ENCODE data around the gene TCP1. TPM values are rescaled to one million over a fixed set of nuclear protein-coding genes. Genes with fewer than 3 reads are reported as not detected.
A peak's percentile ranks its signal among the peaks of the same experiment; 100 is the strongest.

Gene TCP1
- polyA plus RNA-seq, 10 donors: 187 to 246 (median 216) TPM

- DNase-seq: peak in 1 of 3 donors; percentile 7
Observed at GRCh38 chr6:159788276-159788675, 1.1 kb downstream of the TCP1 start.

DNA sequence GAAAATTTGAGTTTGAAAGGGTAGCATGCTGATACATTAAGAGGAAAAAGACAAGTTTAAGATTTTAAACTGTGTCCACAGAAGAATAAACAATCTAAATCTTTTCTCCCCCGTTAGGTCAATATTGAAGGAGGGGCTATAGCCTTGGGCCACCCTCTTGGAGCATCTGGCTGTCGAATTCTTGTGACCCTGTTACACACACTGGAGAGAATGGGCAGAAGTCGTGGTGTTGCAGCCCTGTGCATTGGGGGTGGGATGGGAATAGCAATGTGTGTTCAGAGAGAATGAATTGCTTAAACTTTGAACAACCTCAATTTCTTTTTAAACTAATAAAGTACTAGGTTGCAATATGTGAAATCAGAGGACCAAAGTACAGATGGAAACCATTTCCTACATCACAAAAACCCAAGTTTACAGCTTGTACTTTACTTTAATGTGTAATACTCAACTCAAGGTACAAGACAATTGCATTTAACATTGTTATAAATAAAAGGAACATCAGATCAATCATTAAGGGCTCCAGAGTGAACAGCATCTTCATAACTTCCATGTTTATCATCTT lies 10.8 kb downstream of the TCP1 start:
- no peak for DNase-seq

- no peak for DNase-seq
Observed at GRCh38 chr6:159778131-159778530, 11.3 kb downstream of the TCP1 start.

GRCh38 chr6:159777240-159777904 lies 12.0 kb downstream of the TCP1 start:
- no peak for DNase-seq

- DNase-seq: no peak
Observed at GRCh38 chr6:159772196-159772595, 17.2 kb downstream of the TCP1 start.

DNA sequence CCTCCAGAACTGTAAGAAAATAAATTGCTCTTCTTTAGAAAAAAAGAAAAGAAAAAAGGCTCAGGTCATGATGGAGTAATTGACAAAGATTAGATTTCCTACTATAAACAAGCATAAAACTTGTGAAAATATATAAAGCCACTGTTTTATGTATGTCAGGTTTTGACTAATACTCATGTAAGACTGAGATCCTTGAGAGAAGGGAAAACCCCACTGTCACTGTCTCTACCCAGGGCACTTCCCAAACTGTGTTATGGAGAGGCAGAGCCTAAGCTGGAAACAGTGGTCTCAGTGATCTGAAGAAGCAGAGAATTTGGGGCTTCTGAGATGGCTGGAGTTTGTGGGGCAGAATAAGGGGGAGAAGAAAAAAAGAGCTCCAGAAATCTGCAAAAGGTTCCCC lies 19.9 kb downstream of the TCP1 start:
- no peak for DNase-seq

GRCh38 chr6:159766906-159767305 lies 22.5 kb downstream of the TCP1 start:
- DNase-seq: no peak

- DNase-seq: peak in 1 of 3 donors; percentile 12
Observed at GRCh38 chr6:159762681-159763293, 26.6 kb downstream of the TCP1 start.

DNA sequence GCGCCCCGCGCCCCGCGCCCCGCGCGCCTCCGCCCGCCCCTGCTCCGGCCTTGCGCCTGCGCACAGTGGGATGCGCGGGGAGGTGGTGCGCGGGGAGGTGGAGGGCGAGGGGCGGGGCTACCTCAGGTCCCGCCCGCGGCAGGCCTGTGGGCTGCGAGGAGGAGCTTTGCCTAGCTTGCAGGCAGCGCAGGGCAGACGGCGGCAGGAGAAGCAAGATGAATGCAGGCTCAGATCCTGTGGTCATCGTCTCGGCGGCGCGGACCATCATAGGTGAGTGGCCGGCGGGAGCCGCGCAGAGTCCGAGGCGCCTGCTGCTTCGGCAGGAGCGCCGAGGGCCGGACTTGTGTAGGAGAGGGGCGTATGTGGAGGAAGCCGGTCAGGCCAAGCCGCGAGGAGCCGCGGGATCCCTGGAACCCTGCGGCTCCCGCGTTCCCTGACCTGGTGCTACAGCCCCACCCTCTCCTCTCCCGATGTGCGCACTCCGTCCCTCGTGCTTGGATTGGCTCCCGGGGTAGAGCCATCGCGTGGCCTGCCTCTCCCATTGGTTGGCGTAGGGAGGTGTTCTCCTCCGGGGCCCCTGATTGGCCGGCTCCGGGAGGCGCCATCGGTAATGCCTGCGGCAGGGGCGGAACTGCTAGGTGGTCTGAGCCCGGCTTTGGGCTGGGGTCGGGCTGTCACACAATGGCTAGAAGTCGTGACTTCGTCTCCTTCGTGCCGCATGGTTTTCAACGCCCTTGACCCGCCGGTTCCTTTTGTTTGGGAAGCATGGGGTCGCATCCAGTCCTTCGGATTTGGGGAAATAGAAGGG lies 27.3 kb downstream of the TCP1 start, which contains the start of gene ACAT2:
TSS of gene ACAT2 (plus strand) at position 173 of the 808 bp plus-strand sequence. CDS start at position 216, 43 bp downstream.
- DNase-seq: peak; percentile 96 to 98 (median 96)

- peak in 1 of 3 donors; percentile 4 for DNase-seq
Observed at GRCh38 chr6:159761129-159761872, 28.1 kb downstream of the TCP1 start.

GRCh38 chr6:159760602-159761057 lies 28.8 kb downstream of the TCP1 start:
- DNase-seq: peak in 2 of 3 donors; percentile 11 to 79

GRCh38 chr6:159759645-159760044 lies 29.8 kb downstream of the TCP1 start:
- DNase-seq: no peak

GRCh38 chr6:159758031-159759001 lies 31.1 kb downstream of the TCP1 start:
- DNase-seq: peak in 1 of 3 donors; percentile 74

- no peak for DNase-seq
Observed at GRCh38 chr6:159756508-159756907, 32.9 kb downstream of the TCP1 start.

- DNase-seq: peak; percentile 9 to 16 (median 15)
Observed at GRCh38 chr6:159754959-159755914, 34.2 kb downstream of the TCP1 start.

DNA sequence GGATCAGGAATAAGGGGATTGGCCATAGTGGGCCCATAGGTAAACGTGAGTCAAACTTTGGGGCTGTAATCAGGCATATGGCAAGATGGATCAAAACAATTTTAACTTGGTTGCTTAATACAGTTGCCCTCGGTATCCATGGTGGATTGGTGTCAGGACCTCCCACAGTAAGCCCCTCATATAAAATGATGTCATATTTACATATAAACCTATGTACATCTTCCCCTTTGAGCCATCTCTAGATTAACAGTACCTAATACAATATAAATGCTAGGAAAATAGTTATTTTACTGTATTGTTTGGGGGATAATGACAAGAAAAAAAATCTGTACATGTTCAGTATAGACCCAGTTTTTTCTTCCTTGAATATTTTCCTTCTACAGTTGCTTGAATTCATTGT lies 35.0 kb downstream of the TCP1 start:
- DNase-seq: no peak

DNA sequence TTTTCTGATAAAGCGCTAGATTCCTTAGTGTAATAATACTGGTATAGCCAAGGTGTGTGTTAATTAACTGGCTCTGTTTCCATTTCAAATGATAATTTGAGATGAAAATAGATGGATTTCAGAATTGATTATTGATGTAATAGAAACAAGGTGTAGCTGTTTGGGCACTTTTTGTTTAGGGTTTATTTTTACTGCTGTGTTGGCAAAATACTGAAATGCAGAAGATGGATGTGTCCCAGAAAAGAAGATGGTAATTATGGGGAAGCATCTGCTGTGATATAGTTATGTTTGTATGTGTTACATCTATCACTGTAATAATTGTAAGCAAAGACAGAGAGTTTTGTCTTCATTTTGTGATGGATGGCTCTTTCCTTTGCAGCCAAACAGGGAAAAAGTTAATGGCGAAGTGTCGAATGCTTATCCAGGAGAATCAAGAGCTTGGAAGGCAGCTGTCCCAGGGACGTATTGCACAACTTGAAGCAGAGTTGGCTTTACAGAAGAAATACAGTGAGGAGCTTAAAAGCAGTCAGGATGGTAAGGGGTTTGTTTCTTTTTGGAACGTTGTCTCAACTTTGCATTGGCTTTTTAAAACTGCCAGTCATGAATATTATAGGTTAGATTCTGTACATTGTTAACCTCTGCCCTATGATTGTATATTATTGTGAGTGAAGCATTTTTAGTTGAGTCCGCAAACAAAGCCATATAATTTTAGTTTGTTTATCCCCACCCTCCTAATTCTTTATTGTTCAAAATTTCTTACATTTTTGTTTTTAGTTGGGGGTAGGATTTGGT lies 36.1 kb downstream of the TCP1 start:
- DNase-seq: no peak

DNA sequence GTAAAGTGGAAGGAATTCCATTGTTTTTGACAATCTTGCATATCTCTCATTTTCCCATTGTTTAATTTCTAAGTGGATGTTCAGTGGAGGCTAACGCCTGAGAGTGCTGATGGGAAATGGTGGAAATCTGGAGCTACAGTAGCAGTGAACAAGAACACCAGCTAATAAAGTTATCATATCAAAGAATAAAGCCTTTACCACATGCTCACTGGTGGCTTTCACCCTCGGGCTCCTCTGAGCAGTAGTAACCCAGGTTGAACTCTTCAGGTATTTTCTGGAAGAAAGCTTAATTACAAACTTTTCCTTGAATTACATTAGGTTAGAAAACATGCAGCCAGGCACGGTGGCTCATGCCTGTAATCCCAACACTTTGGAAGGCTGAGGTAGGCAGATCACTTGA lies 38.0 kb downstream of the TCP1 start:
- DNase-seq: no peak

Measured in muscle of back (tissue), 11 donors.